ENCODE results near the gene CABP2. TPM values are rescaled to one million over a fixed set of nuclear protein-coding genes. Genes with fewer than 3 reads are reported as not detected.
"Not testable (repeated sequence)": the region's sequence is repeated elsewhere in the genome, so short reads cannot be mapped to it uniquely, and the experiment has no call there.

Gene CABP2
- total RNA-seq, 4 donors from 2014 or later = not detected

GRCh38 chr11:67556244-67556643 lies 33.0 kb upstream of the CABP2 start:
- DNase-seq (no peak), ATAC-seq (no peak)
- in situ Hi-C loops (cut with MboI; ENCODE audit: low sequenced_read_pairs in 4 of 4) (no loop called here), intact Hi-C loops (cut with DNase I; ENCODE audit: low total_unique reads) (no loop called here)
- Histone ChIP-seq H3K27ac (no peak overlapping the region), H3K27me3 (no peaks in the 10 kb centered on the region), H3K4me3 (no peak overlapping the region), H3K4me1 (peaks cover 7 to 8% of the 10 kb centered on the region in 2 donors), H3K9me3 (no peaks in the 10 kb centered on the region), H3K36me3 (no peaks in the 10 kb centered on the region)
- TF ChIP-seq CTCF (IDR thresholded peaks at IDR 0.05 in 4 of 5, conservative IDR thresholded peaks at IDR 0.05 in 1 of 5) (no peak), POLR2A (IDR thresholded peaks at IDR 0.05) (no peak)

- in situ Hi-C loops (cut with MboI; ENCODE audit: low sequenced_read_pairs in 4 of 4); ATAC-seq: not testable (repeated sequence)
Observed at GRCh38 chr11:67551697-67552096, 28.5 kb upstream of the CABP2 start.

GRCh38 chr11:67551127-67551526 lies 27.9 kb upstream of the CABP2 start:
- H3K27me3 ChIP-seq = no peaks in the 10 kb centered on the region
- intact Hi-C loops (cut with DNase I; ENCODE audit: low total_unique reads) = no loop called here
- H3K9me3 ChIP-seq = no peaks in the 10 kb centered on the region
- no peak overlapping the region for H3K4me3 ChIP-seq
- H3K36me3 ChIP-seq = no peaks in the 10 kb centered on the region
- H3K27ac ChIP-seq = no peak overlapping the region
- no peaks in the 10 kb centered on the region for H3K4me1 ChIP-seq
- ATAC-seq = no peak
- DNase-seq = no peak
- in situ Hi-C loops (cut with MboI; ENCODE audit: low sequenced_read_pairs in 4 of 4) = no loop called here
- no peak for TF ChIP-seq CTCF (IDR thresholded peaks at IDR 0.05 in 4 of 5, conservative IDR thresholded peaks at IDR 0.05 in 1 of 5)
- no peak for TF ChIP-seq POLR2A (IDR thresholded peaks at IDR 0.05)

More at GRCh38 chr11:67551697-67552096, 28.5 kb upstream of the CABP2 start:
- intact Hi-C loops (cut with DNase I; ENCODE audit: low total_unique reads); H3K4me3 ChIP-seq; H3K4me1 ChIP-seq; H3K9me3 ChIP-seq; H3K27me3 ChIP-seq; H3K36me3 ChIP-seq; H3K27ac ChIP-seq; DNase-seq: not testable (repeated sequence)

- Histone ChIP-seq H3K4me1 (peaks cover 4 to 8% of the 10 kb centered on the region in 2 donors), H3K36me3 (no peaks in the 10 kb centered on the region), H3K27ac (no peak overlapping the region), H3K9me3 (no peaks in the 10 kb centered on the region), H3K4me3 (no peak overlapping the region), H3K27me3 (no peaks in the 10 kb centered on the region)
- ATAC-seq = no peak
- in situ Hi-C loops (cut with MboI; ENCODE audit: low sequenced_read_pairs in 4 of 4) (no loop called here), intact Hi-C loops (cut with DNase I; ENCODE audit: low total_unique reads) (no loop called here)
- TF ChIP-seq POLR2A (IDR thresholded peaks at IDR 0.05) = no peak
- DNase-seq = no peak
Observed at GRCh38 chr11:67548555-67549110, 25.4 kb upstream of the CABP2 start.

GRCh38 chr11:67548112-67548511 lies 24.9 kb upstream of the CABP2 start:
- DNase-seq; H3K4me1 ChIP-seq; H3K27me3 ChIP-seq; H3K9me3 ChIP-seq; H3K36me3 ChIP-seq; in situ Hi-C loops (cut with MboI; ENCODE audit: low sequenced_read_pairs in 4 of 4); intact Hi-C loops (cut with DNase I; ENCODE audit: low total_unique reads); ATAC-seq; H3K4me3 ChIP-seq; H3K27ac ChIP-seq: not testable (repeated sequence)

GRCh38 chr11:67545280-67545679 lies 22.0 kb upstream of the CABP2 start:
- Histone ChIP-seq H3K27me3 (no peaks in the 10 kb centered on the region), H3K4me3 (no peak overlapping the region), H3K9me3 (no peaks in the 10 kb centered on the region), H3K4me1 (peaks cover 4 to 8% of the 10 kb centered on the region in 2 donors), H3K27ac (peak overlapping the region; percentile 48 to 62 (median 57)), H3K36me3 (no peaks in the 10 kb centered on the region)
- intact Hi-C loops (cut with DNase I; ENCODE audit: low total_unique reads) (no loop called here), in situ Hi-C loops (cut with MboI; ENCODE audit: low sequenced_read_pairs in 4 of 4) (no loop called here)
- ATAC-seq = no peak
- TF ChIP-seq POLR2A (IDR thresholded peaks at IDR 0.05) (no peak), CTCF (IDR thresholded peaks at IDR 0.05 in 4 of 5, conservative IDR thresholded peaks at IDR 0.05 in 1 of 5) (no peak)
- no peak for DNase-seq
